ENCODE data around the gene VPS45. TPM values are rescaled to one million over a fixed set of nuclear protein-coding genes. Genes with fewer than 3 reads are reported as not detected.
"Not testable (repeated sequence)": the region's sequence is repeated elsewhere in the genome, so short reads cannot be mapped to it uniquely, and the experiment has no call there.

Gene VPS45
- total RNA-seq, result 44.1 TPM

- peak; percentile 99 for ATAC-seq
- intact Hi-C loops (cut with DNase I), result no loop called here
Observed at GRCh38 chr1:150067184-150068108, at the start of gene VPS45. Gene VPS45, plus strand, starts transcription at chr1:150067776. Its CDS starts 82 bp downstream, at chr1:150067858.

DNA sequence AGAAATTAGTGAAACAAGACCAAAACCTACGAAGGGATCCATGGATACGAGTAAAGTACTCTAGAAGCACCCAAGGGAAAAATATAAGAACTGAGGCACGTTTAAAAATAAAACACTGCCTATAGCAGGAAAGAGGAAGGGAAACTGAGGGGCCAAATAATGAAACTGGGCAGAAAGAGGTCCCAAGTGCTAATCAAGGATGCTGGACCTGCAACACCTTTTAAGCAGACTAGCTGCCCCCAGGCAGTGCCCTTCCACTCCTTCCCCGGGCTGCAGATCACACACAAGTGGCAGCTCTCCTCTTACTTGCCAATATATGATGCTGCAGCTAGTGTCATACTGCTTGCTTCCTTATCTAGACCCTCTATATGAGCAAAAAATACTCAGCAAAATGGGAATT is 49.4 kb upstream of the VPS45 start:
- DNase-seq (ENCODE audit: low spot score) (no peak), ATAC-seq (no peak)
- intact Hi-C loops (cut with DNase I), result no loop called here

More at GRCh38 chr1:150067184-150068108, at the start of gene VPS45:
- peak; percentile 90 for DNase-seq (ENCODE audit: low spot score)

GRCh38 chr1:150020711-150021110 is 46.9 kb upstream of the VPS45 start:
- no peak for ATAC-seq
- DNase-seq (ENCODE audit: low spot score), result no peak
- intact Hi-C loops (cut with DNase I), result no loop called here

- intact Hi-C loops (cut with DNase I), result no loop called here
- DNase-seq (ENCODE audit: low spot score), result no peak
- no peak for ATAC-seq
Observed at GRCh38 chr1:150021191-150021694, 46.3 kb upstream of the VPS45 start.

DNA sequence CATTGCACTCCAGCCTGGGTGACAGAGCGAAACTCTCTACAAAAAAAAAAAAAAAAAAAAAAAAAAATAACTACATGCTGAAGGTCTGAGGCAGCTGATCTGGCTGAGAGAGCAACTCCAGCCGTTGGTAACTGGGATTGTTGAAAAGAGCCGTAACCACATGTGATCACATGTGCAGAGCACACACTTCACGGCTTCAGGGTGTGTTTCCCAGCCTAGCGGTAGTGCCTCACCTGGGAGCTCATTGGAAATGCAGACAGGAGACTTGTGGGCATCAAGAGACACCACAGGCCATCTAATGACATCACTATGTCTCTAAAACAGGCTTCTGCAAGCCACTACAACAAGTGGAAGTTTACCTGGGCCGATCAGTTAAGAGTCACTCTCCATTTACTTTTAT is 45.2 kb upstream of the VPS45 start:
- intact Hi-C loops (cut with DNase I), result no loop called here
- DNase-seq (ENCODE audit: low spot score) (no peak), ATAC-seq (no peak)

DNA sequence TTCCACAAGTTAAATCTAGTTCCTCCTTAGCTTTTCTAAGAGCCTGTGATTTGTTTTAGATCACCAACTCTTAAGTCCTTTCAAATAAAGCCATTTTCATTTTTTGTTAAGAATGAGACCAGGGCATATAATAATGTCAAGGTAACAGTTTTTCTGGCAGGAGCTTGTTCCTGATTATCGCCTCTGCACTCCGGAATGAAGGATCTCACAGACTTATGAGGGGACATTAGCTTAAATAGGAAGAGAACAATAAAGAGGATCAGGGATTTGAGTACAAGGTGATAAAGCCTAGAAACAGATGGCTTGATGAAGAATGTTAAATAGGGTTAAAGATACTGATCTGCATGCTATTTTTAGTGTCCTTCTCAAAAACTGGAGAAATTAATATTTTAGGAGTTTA is 43.4 kb upstream of the VPS45 start:
- intact Hi-C loops (cut with DNase I), result no loop called here
- DNase-seq (ENCODE audit: low spot score) (no peak), ATAC-seq (no peak)

DNA sequence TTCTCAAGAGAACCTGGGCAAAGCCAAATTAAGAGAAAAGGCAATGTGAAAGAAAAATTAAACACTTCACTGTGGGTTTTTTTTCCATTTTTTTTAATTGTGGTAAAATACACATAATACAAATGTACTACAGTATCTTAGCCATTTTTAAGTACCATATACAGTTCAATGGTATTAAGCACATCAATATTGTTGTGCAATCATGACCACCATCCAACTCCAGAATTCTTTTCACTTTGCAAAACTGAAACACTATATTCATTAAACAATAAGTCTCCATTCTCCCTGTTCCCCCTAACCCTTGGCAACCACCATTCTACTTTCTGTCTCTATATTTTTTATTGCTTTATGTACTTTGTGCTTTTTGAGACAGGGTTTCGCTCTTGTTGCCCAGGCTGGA is 39.3 kb upstream of the VPS45 start:
- ATAC-seq (no peak), DNase-seq (ENCODE audit: low spot score) (no peak)
- intact Hi-C loops (cut with DNase I), result no loop called here

DNA sequence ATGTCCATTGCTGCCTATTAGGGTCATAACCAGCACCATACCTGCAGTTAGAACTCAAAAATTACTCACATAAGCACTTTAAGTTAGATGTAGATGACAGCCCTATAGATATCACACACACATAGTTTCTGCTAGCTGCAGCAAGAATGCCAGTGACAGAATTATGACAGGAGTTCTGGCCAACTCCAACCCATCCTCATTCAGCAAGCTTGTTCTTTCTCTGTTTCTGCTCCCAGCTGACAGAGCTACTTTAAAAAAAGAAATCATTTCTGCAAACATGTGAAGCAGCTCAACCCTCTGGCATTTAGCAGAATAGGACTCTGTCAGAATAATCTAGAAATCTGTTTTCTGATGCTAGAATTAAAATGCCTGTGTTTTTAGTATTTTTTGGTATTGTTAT is 33.2 kb upstream of the VPS45 start:
- DNase-seq (ENCODE audit: low spot score) (no peak), ATAC-seq (no peak)
- intact Hi-C loops (cut with DNase I), result no loop called here

GRCh38 chr1:150049926-150050325 is 17.6 kb upstream of the VPS45 start:
- DNase-seq (ENCODE audit: low spot score) (no peak), ATAC-seq (no peak)
- intact Hi-C loops (cut with DNase I), result loop anchor here (1.0 kb wide), 1 partner anchor 88 kb away; no protein-coding TSS in a partner anchor

DNA sequence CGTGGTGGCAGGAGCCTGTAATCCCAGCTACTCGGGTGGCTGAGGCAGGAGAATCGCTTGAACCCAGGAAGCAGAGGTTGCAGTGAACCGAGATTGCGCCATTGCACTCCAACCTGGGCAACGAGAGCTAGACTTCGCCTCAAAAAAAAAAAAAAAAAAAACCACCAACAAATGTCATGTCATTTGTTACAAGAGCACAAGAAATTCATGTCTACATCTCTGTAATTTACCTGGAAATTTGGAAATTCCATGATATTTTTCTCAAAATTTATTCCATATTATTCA is 16.5 kb upstream of the VPS45 start:
- ATAC-seq, result no peak
- intact Hi-C loops (cut with DNase I), result no loop called here
- DNase-seq (ENCODE audit: low spot score), result no peak

DNA sequence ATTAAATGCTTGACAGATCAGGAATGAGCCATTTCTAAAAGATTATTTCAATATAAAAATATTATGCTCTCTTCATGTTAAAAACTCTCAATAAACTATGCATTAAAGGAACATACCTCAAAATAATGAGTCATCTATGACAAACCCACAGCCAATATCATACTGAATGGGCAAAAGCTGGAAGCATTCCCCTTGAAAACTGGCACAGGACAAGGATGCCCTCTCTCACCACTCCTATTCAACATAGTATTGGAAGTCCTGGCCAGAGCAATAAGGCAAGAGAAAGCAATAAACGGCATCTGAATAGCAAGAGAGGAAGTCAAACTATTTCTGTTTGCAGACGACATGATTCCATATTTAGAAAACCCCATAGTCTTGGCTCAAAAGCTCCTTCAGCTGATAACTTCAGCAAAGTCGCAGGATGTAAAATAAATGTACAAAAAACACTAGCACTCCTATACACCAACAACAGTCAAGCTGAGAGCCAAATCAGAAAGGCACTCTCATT is 15.6 kb upstream of the VPS45 start:
- intact Hi-C loops (cut with DNase I); DNase-seq (ENCODE audit: low spot score); ATAC-seq: not testable (repeated sequence)

- no peak for DNase-seq (ENCODE audit: low spot score)
- no peak for ATAC-seq
- intact Hi-C loops (cut with DNase I), result no loop called here
Observed at GRCh38 chr1:150053926-150054325, 13.7 kb upstream of the VPS45 start.

- intact Hi-C loops (cut with DNase I); ATAC-seq: not testable (repeated sequence)
Observed at GRCh38 chr1:150055507-150055906, 12.1 kb upstream of the VPS45 start.

GRCh38 chr1:150056407-150056806 is 11.2 kb upstream of the VPS45 start:
- ATAC-seq (no peak), DNase-seq (ENCODE audit: low spot score) (no peak)
- intact Hi-C loops (cut with DNase I), result no loop called here

More at GRCh38 chr1:150055507-150055906, 12.1 kb upstream of the VPS45 start:
- DNase-seq (ENCODE audit: low spot score), result not testable (repeated sequence)

- DNase-seq (ENCODE audit: low spot score) (no peak), ATAC-seq (no peak)
- intact Hi-C loops (cut with DNase I), result loop anchor here (5.0 kb wide), 1 partner anchor 1577 kb away; no protein-coding TSS in a partner anchor
Observed at GRCh38 chr1:150060260-150060659, 7.3 kb upstream of the VPS45 start.

GRCh38 chr1:150061632-150062101 is 5.9 kb upstream of the VPS45 start:
- ATAC-seq (peak; percentile 13), DNase-seq (ENCODE audit: low spot score) (no peak)
- intact Hi-C loops (cut with DNase I), result loop anchor here (5.0 kb wide), 1 partner anchor 1576 kb away; no protein-coding TSS in a partner anchor

DNA sequence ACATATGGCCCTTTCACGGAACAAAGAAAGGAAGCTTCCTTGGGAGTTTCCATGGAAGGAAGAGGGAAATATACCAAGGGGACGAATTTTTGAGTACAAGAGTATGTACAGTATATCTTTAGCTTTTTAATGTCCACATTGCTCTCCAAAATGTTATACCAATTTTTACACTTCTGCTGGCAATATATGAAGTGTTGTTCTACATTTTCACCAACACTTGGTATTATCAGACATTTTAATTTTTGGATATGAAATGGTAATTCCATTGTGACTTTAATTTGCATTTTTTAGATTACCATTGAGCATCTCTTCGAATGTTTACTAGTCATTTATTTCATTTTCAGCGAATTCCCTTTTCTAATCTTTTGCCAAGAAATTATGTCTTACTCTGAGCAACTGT is 5.5 kb upstream of the VPS45 start:
- intact Hi-C loops (cut with DNase I), result loop anchor here (5.0 kb wide), 1 partner anchor 1575 kb away; no protein-coding TSS in a partner anchor
- no peak for ATAC-seq
- DNase-seq (ENCODE audit: low spot score), result no peak

DNA sequence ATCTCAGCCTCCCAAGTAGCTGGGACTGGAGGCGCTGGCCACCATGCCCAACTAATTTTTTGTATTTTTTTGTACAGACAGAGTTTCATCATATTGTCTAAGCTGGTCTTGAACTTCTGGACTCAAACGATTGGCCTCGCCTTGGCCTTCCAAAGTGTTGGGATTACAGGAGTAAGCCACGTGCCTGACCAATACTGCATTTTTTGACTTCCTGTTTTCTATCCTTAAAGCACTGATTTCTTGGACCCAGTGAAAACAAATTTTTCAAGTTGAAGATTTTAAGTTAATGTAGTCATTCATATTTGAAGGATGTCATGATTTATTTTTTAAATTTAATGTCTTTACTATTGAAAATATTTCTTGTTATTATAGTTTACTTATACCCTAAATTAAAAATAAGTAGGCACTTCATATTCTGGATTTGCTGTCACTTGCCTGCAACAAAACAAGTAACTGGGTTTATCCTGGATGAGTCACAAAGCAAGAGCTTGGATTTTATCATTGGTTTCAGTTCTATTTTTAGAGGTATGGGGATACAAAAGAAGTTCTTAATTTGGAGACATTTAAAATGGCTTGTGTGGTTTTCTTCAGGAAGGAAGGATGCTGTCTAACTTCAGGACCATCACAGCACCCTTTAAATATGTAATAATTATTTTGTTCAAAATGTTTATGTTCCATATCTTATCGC is 2.2 kb upstream of the VPS45 start:
- ATAC-seq, result no peak

GRCh38 chr1:150066328-150066727 is 1.2 kb upstream of the VPS45 start:
- no peak for ATAC-seq
- no peak for DNase-seq (ENCODE audit: low spot score)
- intact Hi-C loops (cut with DNase I), result no loop called here

More for the DNA sequence above, 2.2 kb upstream of the VPS45 start:
- intact Hi-C loops (cut with DNase I), result no loop called here
- DNase-seq (ENCODE audit: low spot score), result no peak

DNA sequence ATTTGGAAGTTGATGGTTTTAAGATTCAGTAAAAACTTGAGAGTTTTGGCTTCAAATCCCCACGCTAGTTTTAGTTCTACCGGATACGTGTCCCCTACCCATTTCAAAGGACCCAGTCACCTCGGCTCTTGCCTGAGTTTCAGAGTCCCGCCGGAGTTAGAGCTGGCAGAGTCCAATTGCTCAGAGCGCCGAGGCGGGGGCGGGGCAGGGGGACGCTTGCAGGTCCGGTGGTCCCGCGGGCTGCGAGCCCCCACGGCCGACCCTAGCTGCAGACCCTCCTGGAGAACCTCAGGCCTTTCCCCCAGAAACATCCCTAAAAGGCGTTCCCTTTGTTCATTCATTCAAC is 765 bp upstream of the VPS45 start:
- DNase-seq (ENCODE audit: low spot score), result peak; percentile 73
- ATAC-seq, result peak; percentile 58
- intact Hi-C loops (cut with DNase I), result no loop called here
